HG03469 (cell line): Measurements from ENCODE around the gene NUDT4.

ENCODE experiments used
- ATAC-seq: cut with Tn5 transposase; IDR thresholded peaks from one replicate; pipeline ENCODE4 v1.9.1; 2021; ENCODE audit warnings: mild to moderate bottlenecking, moderate library complexity, moderate number of reproducible peaks; ENCODE audit not compliant: unreplicated experiment

NUDT4 gene

DNA sequence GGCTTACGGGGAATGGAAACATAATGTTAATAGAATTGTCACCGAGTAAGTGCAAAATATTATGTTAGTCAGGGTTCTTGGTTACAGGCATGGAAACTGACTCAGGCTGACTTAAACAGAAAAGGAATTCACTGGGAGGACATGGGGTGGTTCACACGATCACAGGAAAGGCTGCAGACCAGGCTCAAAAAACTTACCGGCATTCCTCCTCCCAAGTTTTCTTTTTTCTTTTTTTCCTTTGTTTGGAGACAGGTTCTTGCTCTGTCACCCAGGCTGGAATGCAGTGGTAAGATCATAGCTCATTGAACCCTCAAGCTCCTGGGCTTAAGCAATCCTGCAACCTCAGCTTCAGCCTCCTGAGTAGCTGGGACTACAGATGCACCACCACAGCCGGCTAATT is 75.9 kb downstream of the NUDT4 start:
- no peak for ATAC-seq

DNA sequence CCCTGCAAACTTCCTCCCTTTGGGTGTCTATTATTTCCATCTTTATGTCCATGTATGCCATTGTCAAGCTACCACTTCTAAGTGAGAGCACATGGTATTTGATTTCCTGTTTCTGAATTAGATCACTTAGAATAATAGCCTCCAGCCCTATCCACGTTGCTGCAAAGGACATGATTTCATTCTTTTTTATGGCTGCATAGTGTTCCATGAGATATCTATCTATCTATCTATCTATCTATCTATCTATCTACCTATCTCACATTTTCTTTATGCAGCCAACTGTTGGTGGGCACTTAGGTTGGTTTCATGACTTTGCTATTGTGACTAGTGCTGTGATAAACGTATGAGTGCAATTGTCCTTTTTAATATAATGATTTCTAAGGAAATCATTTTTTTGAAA is 78.4 kb downstream of the NUDT4 start:
- no peak for ATAC-seq
